Body of pancreas (tissue), 4 donors: Measurements from ENCODE around the gene RSBN1L.

Experiments used
- CTCF ChIP-seq, 7 experiments: fragments of 450-650 bp in 4 of 7; fragments of 200-600 bp in 3 of 7; sonication (generic) in 3 of 7; IDR thresholded peaks; one replicate each; pipeline ENCODE4 v1.5.1; 2016 to 2019; ENCODE audit warnings: antibody characterized with exemption in 7 of 7
- POLR2A ChIP-seq, 3 donors: fragments of 450-650 bp; IDR thresholded peaks; one replicate each; pipeline ENCODE4 v1.6.1; 2016; ENCODE audit warnings: antibody characterized with exemption in 3 of 3, mild to moderate bottlenecking in 2 of 3

GRCh38 chr7:77782383-77782782 is 86.1 kb downstream of the RSBN1L start:
- TF ChIP-seq POLR2A (IDR thresholded peaks at IDR 0.05) (no peak), CTCF (IDR thresholded peaks at IDR 0.05) (no peak)
